SK-N-SH (cell line): ENCODE measurements around the gene LAGE3.

Source experiments
- CTCF ChIP-seq: fragments of 200-600 bp; sonication (generic); IDR thresholded peaks from 2 replicates; pipeline ENCODE4 v1.6.1; 2017; ENCODE audit warnings: antibody characterized with exemption, mild to moderate bottlenecking, moderate library complexity
- MXI1 ChIP-seq: IDR thresholded peaks from 2 replicates; pipeline ENCODE4 v1.6.1; 2012; ENCODE audit warnings: mild to moderate bottlenecking, low read depth, low read length, improper control_type of control experiment
- USF2 ChIP-seq: fragments of 150-350 bp; IDR thresholded peaks from 2 replicates; pipeline ENCODE4 v1.6.1; 2017; ENCODE audit warnings: antibody characterized with exemption, low read length, low read depth, borderline replicate concordance

GRCh38 chrX:154439841-154440240, 39.2 kb downstream of the LAGE3 start:
- TF ChIP-seq USF2 (no peak), CTCF (no peak), MXI1 (no peak)
